GM19035 (cell line): ENCODE data around the gene KCNT1.

Experiments used
- ATAC-seq: cut with Tn5 transposase; IDR thresholded peaks from one replicate; pipeline ENCODE4 v1.9.1; 2021; ENCODE audit not compliant: unreplicated experiment

Gene KCNT1

GRCh38 chr9:135762921-135763320 lies 60.9 kb downstream of the KCNT1 start:
- ATAC-seq = no peak

GRCh38 chr9:135763716-135764446 lies 61.9 kb downstream of the KCNT1 start:
- no peak for ATAC-seq

- no peak for ATAC-seq
These were observed 62.7 kb downstream of the KCNT1 start for GRCh38 chr9:135764731-135765130.

GRCh38 chr9:135765416-135765815 lies 63.4 kb downstream of the KCNT1 start:
- no peak for ATAC-seq

- ATAC-seq = no peak
These were observed 64.3 kb downstream of the KCNT1 start for GRCh38 chr9:135766251-135766650.

- no peak for ATAC-seq
These were observed 64.7 kb downstream of the KCNT1 start for GRCh38 chr9:135766707-135767106.

- no peak for ATAC-seq
These were observed 66.7 kb downstream of the KCNT1 start for GRCh38 chr9:135768516-135769218.

GRCh38 chr9:135769489-135770202 lies 67.7 kb downstream of the KCNT1 start:
- ATAC-seq = no peak

GRCh38 chr9:135770203-135770535 lies 68.2 kb downstream of the KCNT1 start:
- no peak for ATAC-seq

- ATAC-seq = no peak
These were observed 68.8 kb downstream of the KCNT1 start for GRCh38 chr9:135770771-135771170.

GRCh38 chr9:135771401-135772051 lies 69.5 kb downstream of the KCNT1 start:
- no peak for ATAC-seq

- ATAC-seq = no peak
These were observed 70.2 kb downstream of the KCNT1 start for GRCh38 chr9:135772056-135772646.

- no peak for ATAC-seq
These were observed 70.9 kb downstream of the KCNT1 start for GRCh38 chr9:135772702-135773493.

GRCh38 chr9:135773530-135774238 lies 71.7 kb downstream of the KCNT1 start:
- ATAC-seq = no peak

GRCh38 chr9:135774239-135774747 lies 72.3 kb downstream of the KCNT1 start:
- ATAC-seq = no peak

GRCh38 chr9:135774794-135775525 lies 73.0 kb downstream of the KCNT1 start:
- ATAC-seq = no peak

- ATAC-seq = no peak
These were observed 73.9 kb downstream of the KCNT1 start for GRCh38 chr9:135775911-135776310.

GRCh38 chr9:135776893-135777622 lies 75.1 kb downstream of the KCNT1 start:
- ATAC-seq = no peak
